OCI-LY7 (cell line): ENCODE measurements around the gene TRIM29. TPM values are rescaled to one million over a fixed set of nuclear protein-coding genes. Genes with fewer than 3 reads are reported as not detected.
"Not testable (repeated sequence)": the region's sequence is repeated elsewhere in the genome, so short reads cannot be mapped to it uniquely, and the experiment has no call there.

Source experiments
- BruUV-seq: library from RNA; stranded (reverse); fragments of 400-500 nt; replicated peaks from 2 replicates; lab custom pipeline; 2021; lab: Mats Ljungman, UMichigan
- CTCF ChIA-PET: fragments of 300-600 bp; sonication (Branson Sonifier 250); formaldehyde crosslinking; loops from one replicate; lab custom pipeline; 2022; ENCODE audit warnings: antibody characterized with exemption; ENCODE audit not compliant: unreplicated experiment; lab: Charles Lee
- POLR2A ChIA-PET: fragments of 300-600 bp; sonication (Branson Sonifier 250); formaldehyde crosslinking; loops from one replicate; lab custom pipeline; 2022; ENCODE audit warnings: antibody characterized with exemption; lab: Charles Lee
- DNase-seq: peaks from one replicate; pipeline ENCODE4 v3.0.0-alpha.2; 2015; ENCODE audit warnings: low spot score
- H2AFZ ChIP-seq: fragments of 200-600 bp; sonication (generic), shearing (Covaris generic); 2 replicates; pipeline ENCODE4 v1.6.1; 2014; ENCODE audit warnings: mild to moderate bottlenecking, antibody characterized with exemption, low read length, moderate library complexity
- H3K27ac ChIP-seq: fragments of 200-600 bp; sonication (generic); 2 replicates; pipeline ENCODE4 v1.5.1; 2014; ENCODE audit warnings: mixed run types, low read depth, mild to moderate bottlenecking, moderate library complexity, low read length, inconsistent platforms; ENCODE audit not compliant: poor library complexity, severe bottlenecking
- H3K36me3 ChIP-seq: fragments of 200-600 bp; sonication (generic); 2 replicates; pipeline ENCODE4 v1.6.1; 2014; ENCODE audit warnings: mild to moderate bottlenecking, antibody characterized with exemption, low read length, moderate library complexity, mixed read lengths; ENCODE audit not compliant: insufficient read depth
- H3K4me1 ChIP-seq: fragments of 200-600 bp; sonication (generic); 2 replicates; pipeline ENCODE4 v1.5.1; 2014; ENCODE audit warnings: mild to moderate bottlenecking, low read length; ENCODE audit not compliant: insufficient read depth, poor library complexity, severe bottlenecking
- H3K4me2 ChIP-seq: fragments of 200-600 bp; sonication (generic); 2 replicates; pipeline ENCODE4 v1.6.1; 2014; ENCODE audit warnings: mild to moderate bottlenecking, low read length
- H3K4me3 ChIP-seq: fragments of 200-600 bp; sonication (generic); 2 replicates; pipeline ENCODE4 v1.5.1; 2014; ENCODE audit warnings: mild to moderate bottlenecking, low read depth, low read length; ENCODE audit not compliant: poor library complexity, severe bottlenecking
- H3K79me2 ChIP-seq: fragments of 200-600 bp; sonication (generic); 2 replicates; pipeline ENCODE4 v1.6.1; 2016; ENCODE audit warnings: low read depth, mild to moderate bottlenecking, low read length, moderate library complexity, mixed read lengths; ENCODE audit not compliant: insufficient read depth
- H3K9me2 ChIP-seq: fragments of 200-600 bp; sonication (generic); 2 replicates; pipeline ENCODE4 v1.6.1; 2016; ENCODE audit warnings: mild to moderate bottlenecking, low read length, mixed read lengths; ENCODE audit not compliant: insufficient read depth
- H3K9me3 ChIP-seq: fragments of 200-600 bp; sonication (generic); 2 replicates; pipeline ENCODE4 v1.6.1; 2014; ENCODE audit warnings: mild to moderate bottlenecking, mixed run types, low read length, mixed read lengths
- H4K20me1 ChIP-seq: fragments of 200-600 bp; sonication (generic); 2 replicates; pipeline ENCODE4 v1.6.1; 2014; ENCODE audit warnings: mild to moderate bottlenecking, antibody characterized with exemption, low read length, moderate library complexity, mixed read lengths; ENCODE audit not compliant: insufficient read depth
- CTCF ChIP-seq: fragments of 200-600 bp; sonication (generic); conservative IDR thresholded peaks from 2 replicates; pipeline ENCODE4 v1.5.1; 2014; ENCODE audit warnings: mild to moderate bottlenecking, antibody characterized with exemption, low read length, moderate library complexity, mixed read lengths
- EZH2phosphoT487 ChIP-seq: fragments of 200-600 bp; sonication (generic); IDR thresholded peaks from 2 replicates; pipeline ENCODE4 v1.6.1; 2018; ENCODE audit warnings: low read depth, borderline replicate concordance, mild to moderate bottlenecking, mixed run types, antibody characterized with exemption, low read length, moderate library complexity, mixed read lengths
- intact Hi-C: fragments of 100-400 bp; cut with micrococcal nuclease; formaldehyde crosslinking; loops from one replicate; pipeline ENCODE4 v1.10.0; 2022; ENCODE audit not compliant: unreplicated experiment
- total RNA-seq, 2 experiments: library from RNA; depleted of rRNA in 1 of 2; stranded (reverse); fragments of >200 nt in 1 of 2; shearing (Covaris generic) in 1 of 2; gene quantifications; 2 replicates each; pipeline ENCODE4 v1.2.3, GENCODE V29; 2014 to 2022

The TRIM29 gene
- total RNA-seq, 2 experiments from 2014 or later, result not detected

DNA sequence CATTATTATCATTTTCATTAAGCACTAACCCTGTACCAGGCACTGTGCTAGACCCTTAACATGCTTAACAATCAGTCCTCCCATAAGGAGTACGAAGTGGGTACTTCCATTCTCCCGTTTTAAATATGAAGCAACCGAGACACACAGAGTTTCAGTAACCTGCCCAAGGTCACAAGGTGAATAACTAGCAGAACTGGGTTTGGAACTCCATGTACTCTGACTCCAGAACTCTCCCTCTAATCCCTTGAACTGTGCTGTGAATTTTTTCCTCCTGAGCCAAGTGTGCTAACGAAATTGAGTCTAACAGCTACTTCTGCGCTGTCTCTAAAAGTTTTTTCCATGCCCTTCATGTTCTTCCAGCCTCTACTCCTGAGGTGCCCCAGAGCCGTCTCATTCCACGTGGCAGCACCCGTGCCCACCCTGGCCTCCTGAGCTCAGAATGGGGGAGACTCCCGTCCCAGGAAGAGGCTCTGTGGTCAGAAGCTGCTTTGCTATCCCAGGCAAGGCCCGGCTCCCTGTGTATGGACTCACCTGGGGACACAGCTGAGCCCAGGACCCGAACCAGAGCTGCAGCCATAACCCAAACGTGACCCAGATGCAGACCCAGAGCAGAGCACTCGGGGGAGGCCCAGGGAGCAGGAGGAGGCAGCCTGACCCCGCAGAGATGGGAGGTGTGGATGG is 8.6 kb upstream of the TRIM29 start:
- H3K9me2 ChIP-seq, result no peaks in the 10 kb centered on the region
- H3K27ac ChIP-seq, result no peak overlapping the region
- H3K36me3 ChIP-seq, result no peaks in the 10 kb centered on the region
- no peak overlapping the region for H3K4me3 ChIP-seq
- H3K4me2 ChIP-seq, result no peak overlapping the region
- H3K4me1 ChIP-seq, result no peaks in the 10 kb centered on the region
- no peaks in the 10 kb centered on the region for H3K9me3 ChIP-seq
- intact Hi-C loops, result no loop called here
- no peak overlapping the region for H2AFZ ChIP-seq
- no peaks in the 10 kb centered on the region for H3K79me2 ChIP-seq
- H4K20me1 ChIP-seq, result no peaks in the 10 kb centered on the region
- DNase-seq, result no peak
- CTCF ChIA-PET, result no interaction called here
- BruUV-seq, result no TSS peak
- POLR2A ChIA-PET, result interaction anchor here (0.6 kb wide), 1 partner anchor 43 kb away, joined by 3 read pairs; no protein-coding TSS in a partner anchor
- no peak for TF ChIP-seq EZH2phosphoT487
- no peak for TF ChIP-seq CTCF

- Histone ChIP-seq H4K20me1 (no peaks in the 10 kb centered on the region), H3K4me3 (no peak overlapping the region), H3K4me1 (no peaks in the 10 kb centered on the region), H3K27ac (no peak overlapping the region), H3K4me2 (no peak overlapping the region), H3K36me3 (no peaks in the 10 kb centered on the region), H2AFZ (no peak overlapping the region), H3K79me2 (no peaks in the 10 kb centered on the region), H3K9me3 (no peaks in the 10 kb centered on the region), H3K9me2 (no peaks in the 10 kb centered on the region)
- TF ChIP-seq EZH2phosphoT487 (no peak), CTCF (no peak)
- ChIA-PET POLR2A (no interaction called here), CTCF (no interaction called here)
- BruUV-seq, result no TSS peak
- DNase-seq, result no peak
- intact Hi-C loops, result no loop called here
Observed at GRCh38 chr11:120144501-120144900, 6.6 kb upstream of the TRIM29 start.

DNA sequence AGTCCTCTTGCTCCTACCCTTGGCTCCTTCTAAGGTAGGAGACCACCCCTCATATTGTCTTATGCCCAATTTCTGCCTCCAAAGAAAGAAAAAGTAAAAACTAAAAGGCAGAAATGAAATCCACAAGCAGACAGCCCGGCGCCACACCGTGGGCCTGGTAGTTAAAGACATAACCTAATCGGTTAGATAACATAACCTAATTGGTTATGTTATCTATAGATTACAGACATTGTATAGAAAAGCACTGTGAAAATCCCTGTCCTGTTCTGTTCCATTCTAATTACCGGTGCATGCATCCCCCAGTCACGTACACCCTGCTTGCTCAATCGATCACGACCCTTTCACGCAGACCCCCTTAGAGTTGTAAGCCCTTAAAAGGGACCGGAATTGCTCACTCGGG is 5.6 kb upstream of the TRIM29 start:
- H3K36me3 ChIP-seq, DNase-seq, H2AFZ ChIP-seq, H3K4me3 ChIP-seq, CTCF ChIA-PET, H3K9me2 ChIP-seq, H4K20me1 ChIP-seq, H3K79me2 ChIP-seq, H3K9me3 ChIP-seq, BruUV-seq, H3K4me1 ChIP-seq, intact Hi-C loops, H3K27ac ChIP-seq, H3K4me2 ChIP-seq, POLR2A ChIA-PET: not testable (repeated sequence)
